SH-SY5Y (cell line): ENCODE data around the gene GGA1.

Source experiments
- GATA2 ChIP-seq: IDR thresholded peaks from 2 replicates; pipeline ENCODE4 v1.6.1; 2011; ENCODE audit warnings: mild to moderate bottlenecking, low read depth, low read length
- GATA3 ChIP-seq: IDR thresholded peaks from 2 replicates; pipeline ENCODE4 v1.6.1; 2011; ENCODE audit warnings: low read depth, mild to moderate bottlenecking, low read length, moderate library complexity

GRCh38 chr22:37581504-37581903 is 27.1 kb upstream of the GGA1 start:
- TF ChIP-seq GATA2 (no peak), GATA3 (no peak)
